SK-N-SH (cell line): ENCODE data around the gene HYLS1.

ENCODE experiments used
- EP300 ChIP-seq, 2 experiments: IDR thresholded peaks; 2 replicates each; pipeline versions ENCODE4 v1.4.0 to v1.6.1; 2012; ENCODE audit warnings: borderline replicate concordance in 1 of 2, low read depth in 1 of 2, low read length in 1 of 2
- RXRA ChIP-seq: IDR thresholded peaks from 2 replicates; pipeline ENCODE4 v1.4.0; 2012; ENCODE audit warnings: low read depth, mild to moderate bottlenecking, borderline replicate concordance

- no peak for TF ChIP-seq RXRA
- TF ChIP-seq EP300 (IDR thresholded peaks at IDR 0.05; ENCODE audit: borderline replicate concordance in 1 of 2, low read depth in 1 of 2, low read length in 1 of 2) = no peak
These were observed 41.3 kb upstream of the HYLS1 start for GRCh38 chr11:125846188-125846587.
